Measurements from ENCODE around the gene MAGI2.

- no peak for TF ChIP-seq POLR2A (IDR thresholded peaks at IDR 0.05)
- TF ChIP-seq, protein P1, sequence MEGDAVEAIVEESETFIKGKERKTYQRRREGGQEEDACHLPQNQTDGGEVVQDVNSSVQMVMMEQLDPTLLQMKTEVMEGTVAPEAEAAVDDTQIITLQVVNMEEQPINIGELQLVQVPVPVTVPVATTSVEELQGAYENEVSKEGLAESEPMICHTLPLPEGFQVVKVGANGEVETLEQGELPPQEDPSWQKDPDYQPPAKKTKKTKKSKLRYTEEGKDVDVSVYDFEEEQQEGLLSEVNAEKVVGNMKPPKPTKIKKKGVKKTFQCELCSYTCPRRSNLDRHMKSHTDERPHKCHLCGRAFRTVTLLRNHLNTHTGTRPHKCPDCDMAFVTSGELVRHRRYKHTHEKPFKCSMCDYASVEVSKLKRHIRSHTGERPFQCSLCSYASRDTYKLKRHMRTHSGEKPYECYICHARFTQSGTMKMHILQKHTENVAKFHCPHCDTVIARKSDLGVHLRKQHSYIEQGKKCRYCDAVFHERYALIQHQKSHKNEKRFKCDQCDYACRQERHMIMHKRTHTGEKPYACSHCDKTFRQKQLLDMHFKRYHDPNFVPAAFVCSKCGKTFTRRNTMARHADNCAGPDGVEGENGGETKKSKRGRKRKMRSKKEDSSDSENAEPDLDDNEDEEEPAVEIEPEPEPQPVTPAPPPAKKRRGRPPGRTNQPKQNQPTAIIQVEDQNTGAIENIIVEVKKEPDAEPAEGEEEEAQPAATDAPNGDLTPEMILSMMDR (IDR thresholded peaks at IDR 0.05 in 4 of 5, conservative IDR thresholded peaks at IDR 0.05 in 1 of 5): no peak
These were observed 17.8 kb upstream of the MAGI2 start for GRCh38 chr7:79471283-79471682.
